H9 (cell line): ENCODE measurements around the gene ERICH6B. TPM values are rescaled to one million over a fixed set of nuclear protein-coding genes. Genes with fewer than 3 reads are reported as not detected.
A peak's percentile ranks its signal among the peaks of the same experiment; 100 is the strongest.

Source experiments
- DNase-seq: peaks from one replicate; pipeline ENCODE4 v3.0.0-alpha.2; 2017
- H2AFZ ChIP-seq: one replicate; pipeline ENCODE4 v1.6.1; 2013; ENCODE audit warnings: mild to moderate bottlenecking, low read length, control low read depth, moderate library complexity
- H2AK5ac ChIP-seq: 2 replicates; pipeline ENCODE4 v1.6.1; 2013; ENCODE audit warnings: low read length, control low read depth, mixed read lengths; ENCODE audit not compliant: insufficient read length
- H2BK120ac ChIP-seq: one replicate; pipeline ENCODE4 v1.6.1; 2013; ENCODE audit warnings: low read depth, mild to moderate bottlenecking, low read length, control low read depth, inconsistent platforms; ENCODE audit not compliant: poor library complexity, severe bottlenecking
- H2BK12ac ChIP-seq: 2 replicates; pipeline ENCODE4 v1.6.1; 2013; ENCODE audit warnings: low read length, control low read depth, mixed read lengths, low read depth; ENCODE audit not compliant: insufficient read length
- H2BK15ac ChIP-seq: 2 replicates; pipeline ENCODE4 v1.6.1; 2013; ENCODE audit warnings: low read depth, low read length, control low read depth
- H2BK20ac ChIP-seq: one replicate; pipeline ENCODE4 v1.6.1; 2013; ENCODE audit warnings: low read depth, mild to moderate bottlenecking, low read length, control low read depth, inconsistent platforms; ENCODE audit not compliant: poor library complexity, severe bottlenecking
- H2BK5ac ChIP-seq: 2 replicates; pipeline ENCODE4 v1.6.1; 2013; ENCODE audit warnings: low read length, control low read depth, mixed read lengths; ENCODE audit not compliant: insufficient read length
- H3K14ac ChIP-seq: 2 replicates; pipeline ENCODE4 v1.6.1; 2013; ENCODE audit warnings: low read length, control low read depth; ENCODE audit not compliant: insufficient read depth
- H3K18ac ChIP-seq: 2 replicates; pipeline ENCODE4 v1.6.1; 2013; ENCODE audit warnings: low read depth, mild to moderate bottlenecking, mixed read lengths, low read length, control low read depth; ENCODE audit not compliant: insufficient read length
- H3K23ac ChIP-seq: 2 replicates; pipeline ENCODE4 v1.6.1; 2013; ENCODE audit warnings: low read length, control low read depth, mixed read lengths, low read depth; ENCODE audit not compliant: insufficient read length
- H3K23me2 ChIP-seq: 2 replicates; pipeline ENCODE4 v1.6.1; 2013; ENCODE audit warnings: low read depth, mild to moderate bottlenecking, mixed read lengths, low read length, control low read depth; ENCODE audit not compliant: insufficient read length, poor library complexity, severe bottlenecking
- H3K27ac ChIP-seq: 2 replicates; pipeline ENCODE4 v1.5.1; 2013; ENCODE audit warnings: low read length, control low read depth, mixed read lengths, low read depth; ENCODE audit not compliant: insufficient read length
- H3K27me3 ChIP-seq: 2 replicates; pipeline ENCODE4 v1.6.1; 2013; ENCODE audit warnings: low read length, control low read depth, inconsistent platforms; ENCODE audit not compliant: insufficient read depth
- H3K4ac ChIP-seq: 2 replicates; pipeline ENCODE4 v1.6.1; 2013; ENCODE audit warnings: low read depth, mild to moderate bottlenecking, control low read depth, inconsistent platforms, low read length, moderate library complexity
- H3K4me1 ChIP-seq: 2 replicates; pipeline ENCODE4 v1.6.1; 2013; ENCODE audit warnings: low read length, control low read depth, inconsistent platforms; ENCODE audit not compliant: insufficient read depth
- H3K4me2 ChIP-seq: 2 replicates; pipeline ENCODE4 v1.6.1; 2013; ENCODE audit warnings: low read length, control low read depth, mixed read lengths; ENCODE audit not compliant: insufficient read length, insufficient read depth
- H3K56ac ChIP-seq: 2 replicates; pipeline ENCODE4 v1.6.1; 2013; ENCODE audit warnings: low read depth, mild to moderate bottlenecking, mixed read lengths, low read length, control low read depth; ENCODE audit not compliant: insufficient read length
- H3K79me1 ChIP-seq: 2 replicates; pipeline ENCODE4 v1.6.1; 2013; ENCODE audit warnings: low read depth, mild to moderate bottlenecking, moderate library complexity, low read length, control low read depth, inconsistent platforms; ENCODE audit not compliant: insufficient read depth, poor library complexity, severe bottlenecking
- H3K79me2 ChIP-seq: 2 replicates; pipeline ENCODE4 v1.6.1; 2013; ENCODE audit warnings: low read length, control low read depth, inconsistent platforms; ENCODE audit not compliant: insufficient read depth
- H3K9ac ChIP-seq: 2 replicates; pipeline ENCODE4 v1.6.1; 2013; ENCODE audit warnings: low read length, control low read depth, mixed read lengths; ENCODE audit not compliant: insufficient read length; ENCODE audit errors: extremely low read depth
- H3K9me3 ChIP-seq: one replicate; pipeline ENCODE4 v1.6.1; 2013; ENCODE audit warnings: low read depth, low read length, inconsistent platforms; ENCODE audit not compliant: control insufficient read depth
- H3T11ph ChIP-seq: one replicate; pipeline ENCODE4 v1.6.1; 2013; ENCODE audit warnings: mild to moderate bottlenecking, low read length, control low read depth, inconsistent platforms
- H4K20me1 ChIP-seq: one replicate; pipeline ENCODE4 v1.6.1; 2013; ENCODE audit not compliant: control insufficient read depth, insufficient read length, insufficient read depth
- H4K5ac ChIP-seq: 2 replicates; pipeline ENCODE4 v1.6.1; 2013; ENCODE audit warnings: low read depth, mild to moderate bottlenecking, mixed read lengths, low read length, control low read depth; ENCODE audit not compliant: insufficient read length
- H4K8ac ChIP-seq: replicated peaks from 2 replicates; pipeline ENCODE4 v1.6.1; 2013; ENCODE audit warnings: low read length, control low read depth, mixed read lengths, low read depth; ENCODE audit not compliant: insufficient read length
- H4K91ac ChIP-seq: 2 replicates; pipeline ENCODE4 v1.6.1; 2013; ENCODE audit warnings: low read depth, mild to moderate bottlenecking, moderate library complexity, mixed read lengths, low read length, control low read depth; ENCODE audit not compliant: insufficient read length
- H3K27ac Mint-ChIP-seq, 3 experiments: 2 replicates in 2 of 3; 3 replicates in 1 of 3; pipeline ENCODE4 v1.8.0; 2020 to 2021; ENCODE audit warnings: mixed read lengths in 3 of 3, mild to moderate bottlenecking in 1 of 3, moderate library complexity in 1 of 3
- H3K27me3 Mint-ChIP-seq: 2 replicates; pipeline ENCODE4 v1.8.0; 2021; ENCODE audit warnings: low read depth, mild to moderate bottlenecking, moderate library complexity, mixed read lengths
- H3K36me3 Mint-ChIP-seq, 3 experiments: 2 replicates in 2 of 3; 3 replicates in 1 of 3; pipeline ENCODE4 v1.8.0; 2020 to 2021; ENCODE audit warnings: low read depth in 3 of 3, mixed read lengths in 3 of 3; ENCODE audit not compliant: insufficient read depth in 1 of 3
- H3K4me1 Mint-ChIP-seq, 2 experiments: 2 replicates each; pipeline ENCODE4 v1.8.0; 2020; ENCODE audit warnings: mixed read lengths in 2 of 2
- H3K4me3 Mint-ChIP-seq, 2 experiments: 2 replicates in 1 of 2; 3 replicates in 1 of 2; pipeline ENCODE4 v1.8.0; 2020 to 2021; ENCODE audit warnings: mild to moderate bottlenecking in 2 of 2, mixed read lengths in 2 of 2, moderate library complexity in 1 of 2
- H3K9me3 Mint-ChIP-seq, 2 experiments: 2 replicates in 1 of 2; 3 replicates in 1 of 2; pipeline ENCODE4 v1.8.0; 2020; ENCODE audit warnings: mild to moderate bottlenecking in 2 of 2, mixed read lengths in 2 of 2, moderate library complexity in 1 of 2
- CTCF ChIP-seq: fragments of 200-600 bp; sonication (generic); conservative IDR thresholded peaks from 3 replicates; pipeline ENCODE4 v1.8.0; 2021; ENCODE audit warnings: antibody characterized with exemption, mild to moderate bottlenecking
- WGBS: extraction: QIAGEN DNeasy Blood & Tissue Kit; methylation state at CpG from one replicate; pipeline ENCODE4 v1.1.7; 2013; ENCODE audit warnings: missing lambda C conversion rate, low lambda C conversion rate, mixed read lengths; ENCODE audit not compliant: insufficient read length; ENCODE audit errors: extremely low coverage; 5-methylcytosine and 5-hydroxymethylcytosine counted together
- total RNA-seq: library from RNA; stranded (reverse); gene quantifications from 2 replicates; pipeline ENCODE4 v1.2.1, GENCODE V29; 2021

Gene ERICH6B
- total RNA-seq, 1 experiment from 2014 or later, result not detected

DNA sequence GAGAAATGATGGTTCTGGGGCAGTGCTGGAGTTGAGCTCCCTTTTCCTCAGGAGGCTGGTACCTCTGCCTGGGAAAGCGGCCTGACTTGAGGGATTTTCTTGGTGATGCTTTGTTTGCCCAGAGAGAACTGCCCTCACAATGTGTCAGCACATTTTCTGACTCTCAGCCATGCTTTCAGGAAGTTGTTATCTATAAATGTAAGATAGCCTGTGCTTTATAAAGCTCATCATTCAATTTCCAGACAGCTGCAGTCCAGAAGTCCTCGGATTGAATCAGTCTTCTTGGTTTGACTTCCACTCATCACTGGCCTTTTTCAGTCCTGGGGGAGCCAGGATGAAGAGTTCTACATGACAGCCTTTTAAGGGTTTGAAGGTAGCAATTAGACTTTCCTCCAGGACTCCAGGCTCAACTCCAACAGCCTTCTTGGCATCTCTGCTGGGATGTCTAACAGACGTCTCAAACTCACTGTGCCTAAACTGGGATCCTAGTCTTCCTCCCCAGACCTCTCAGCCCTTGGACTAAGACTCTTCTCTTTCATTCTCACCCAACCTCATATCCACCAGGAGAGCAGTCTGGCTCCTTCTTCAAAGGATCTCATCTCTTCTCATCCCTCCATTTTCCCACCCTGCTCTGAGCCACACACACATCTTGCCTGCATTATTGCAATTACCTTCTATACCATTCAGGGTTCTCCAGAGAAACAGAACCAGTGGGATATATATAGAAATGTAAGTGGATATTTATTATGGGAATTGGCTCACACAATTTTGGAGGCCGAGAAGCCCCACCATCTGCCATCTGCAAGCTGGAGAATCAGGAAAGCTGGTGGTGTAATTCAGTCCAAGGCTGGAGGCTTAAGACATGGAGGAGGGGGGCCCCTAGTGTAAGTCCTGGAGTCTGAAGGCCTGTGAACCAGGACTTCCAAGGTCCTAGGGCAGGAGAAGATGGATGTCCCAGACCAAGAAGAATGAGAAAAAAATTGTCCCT, 13.1 kb downstream of the ERICH6B start:
- Histone ChIP-seq H3K79me2 (no peaks in the 10 kb centered on the region), H3K23ac (no peak overlapping the region), H3K27me3 (no peaks in the 10 kb centered on the region), H3K18ac (no peak overlapping the region), H3K9me3 (no peaks in the 10 kb centered on the region), H4K20me1 (no peaks in the 10 kb centered on the region), H4K5ac (no peak overlapping the region), H3K56ac (no peak overlapping the region), H3T11ph (no peak overlapping the region), H3K9ac (no peak overlapping the region), H3K23me2 (no peaks in the 10 kb centered on the region), H4K8ac (no peak overlapping the region), H2BK5ac (no peak overlapping the region), H2AK5ac (no peak overlapping the region), H3K4me2 (no peak overlapping the region), H2BK15ac (no peak overlapping the region), H3K4ac (no peak overlapping the region), H4K91ac (no peak overlapping the region), H2BK20ac (no peak overlapping the region), H2BK120ac (no peak overlapping the region), H3K27ac (no peak overlapping the region), H2BK12ac (no peak overlapping the region), H2AFZ (no peak overlapping the region), H3K14ac (no peak overlapping the region), H3K4me1 (no peaks in the 10 kb centered on the region), H3K79me1 (no peaks in the 10 kb centered on the region)
- no peaks in the 10 kb centered on the region; a peak in 2 of 5 replicates for H3K9me3 Mint-ChIP-seq
- no peaks in the 10 kb centered on the region for H3K36me3 Mint-ChIP-seq
- H3K4me1 Mint-ChIP-seq, result no peaks in the 10 kb centered on the region
- no peaks in the 10 kb centered on the region for H3K27me3 Mint-ChIP-seq
- H3K4me3 Mint-ChIP-seq, result no peak overlapping the region
- no peak for TF ChIP-seq CTCF
- no CpG with 5 or more reads among the region's 4 CpGs for WGBS
- 0 out of 7 replicates have a peak overlapping the region, but pooled peaks of 1 of the 3 experiments have one; percentile 24 for H3K27ac Mint-ChIP-seq
- DNase-seq, result no peak
